ENCODE results near the gene TMEM141.

The TMEM141 gene

GRCh38 chr9:136756836-136757235 is 34.3 kb upstream of the TMEM141 start:
- Histone ChIP-seq H3K27me3 (ENCODE audit: insufficient read depth, low read length, poor library complexity) (no peaks in the 10 kb centered on the region), H3K27ac (ENCODE audit: low read length) (no peak overlapping the region)
- ATAC-seq (ENCODE audit: insufficient read depth, low read depth) = no peak

GRCh38 chr9:136757328-136757727 is 33.8 kb upstream of the TMEM141 start:
- ATAC-seq (ENCODE audit: insufficient read depth, low read depth) (no peak), DNase-seq (no peak)
- TF ChIP-seq CTCF (IDR thresholded peaks at IDR 0.05; ENCODE audit: borderline replicate concordance, extremely low read depth, low read length, poor library complexity, severe bottlenecking) = no peak
- TF ChIP-seq EZH2 (IDR thresholded peaks at IDR 0.05; ENCODE audit: borderline replicate concordance, low read depth, low read length, severe bottlenecking) = no peak
- Histone ChIP-seq H3K9me3 (ENCODE audit: insufficient read depth, low read length, severe bottlenecking) (no peaks in the 10 kb centered on the region), H3K27ac (ENCODE audit: low read length) (no peak overlapping the region), H2AFZ (ENCODE audit: low read depth, low read length) (no peak overlapping the region), H3K36me3 (ENCODE audit: insufficient read depth, low read length) (no peaks in the 10 kb centered on the region), H3K4me1 (ENCODE audit: insufficient read depth, low read length) (no peaks in the 10 kb centered on the region), H3K79me2 (ENCODE audit: insufficient read depth, low read length) (no peaks in the 10 kb centered on the region), H3K4me3 (ENCODE audit: low read depth in 1 of 2, low read length in 2 of 2) (no peak overlapping the region), H3K27me3 (ENCODE audit: insufficient read depth, low read length, poor library complexity) (no peaks in the 10 kb centered on the region), H3K9ac (ENCODE audit: low read depth, low read length) (no peak overlapping the region), H4K20me1 (ENCODE audit: insufficient read depth, low read length) (no peaks in the 10 kb centered on the region), H3K4me2 (ENCODE audit: insufficient read depth, low read length) (no peak overlapping the region)

More at GRCh38 chr9:136756836-136757235, 34.3 kb upstream of the TMEM141 start:
- Histone ChIP-seq H3K4me1 (ENCODE audit: insufficient read depth, low read length) (no peaks in the 10 kb centered on the region), H3K79me2 (ENCODE audit: insufficient read depth, low read length) (no peaks in the 10 kb centered on the region), H3K4me2 (ENCODE audit: insufficient read depth, low read length) (no peak overlapping the region), H3K9me3 (ENCODE audit: insufficient read depth, low read length, severe bottlenecking) (no peaks in the 10 kb centered on the region), H3K9ac (ENCODE audit: low read depth, low read length) (no peak overlapping the region), H3K4me3 (ENCODE audit: low read depth in 1 of 2, low read length in 2 of 2) (no peak overlapping the region), H3K36me3 (ENCODE audit: insufficient read depth, low read length) (no peaks in the 10 kb centered on the region), H4K20me1 (ENCODE audit: insufficient read depth, low read length) (no peaks in the 10 kb centered on the region), H2AFZ (ENCODE audit: low read depth, low read length) (no peak overlapping the region)
- no peak for DNase-seq
- TF ChIP-seq EZH2 (IDR thresholded peaks at IDR 0.05; ENCODE audit: borderline replicate concordance, low read depth, low read length, severe bottlenecking) = no peak
- no peak for TF ChIP-seq CTCF (IDR thresholded peaks at IDR 0.05; ENCODE audit: borderline replicate concordance, extremely low read depth, low read length, poor library complexity, severe bottlenecking)

- Histone ChIP-seq H3K4me2 (ENCODE audit: insufficient read depth, low read length) (no peak overlapping the region), H3K27me3 (ENCODE audit: insufficient read depth, low read length, poor library complexity) (no peaks in the 10 kb centered on the region), H3K4me3 (ENCODE audit: low read depth in 1 of 2, low read length in 2 of 2) (no peak overlapping the region), H2AFZ (ENCODE audit: low read depth, low read length) (no peak overlapping the region), H3K9ac (ENCODE audit: low read depth, low read length) (no peak overlapping the region), H3K36me3 (ENCODE audit: insufficient read depth, low read length) (no peaks in the 10 kb centered on the region), H3K9me3 (ENCODE audit: insufficient read depth, low read length, severe bottlenecking) (no peaks in the 10 kb centered on the region), H4K20me1 (ENCODE audit: insufficient read depth, low read length) (no peaks in the 10 kb centered on the region), H3K27ac (ENCODE audit: low read length) (no peak overlapping the region), H3K4me1 (ENCODE audit: insufficient read depth, low read length) (no peaks in the 10 kb centered on the region), H3K79me2 (ENCODE audit: insufficient read depth, low read length) (no peaks in the 10 kb centered on the region)
- DNase-seq = no peak
- ATAC-seq (ENCODE audit: insufficient read depth, low read depth) = no peak
- no peak for TF ChIP-seq CTCF (IDR thresholded peaks at IDR 0.05; ENCODE audit: borderline replicate concordance, extremely low read depth, low read length, poor library complexity, severe bottlenecking)
- TF ChIP-seq EZH2 (IDR thresholded peaks at IDR 0.05; ENCODE audit: borderline replicate concordance, low read depth, low read length, severe bottlenecking) = no peak
Observed at GRCh38 chr9:136757751-136758140, 33.4 kb upstream of the TMEM141 start.

GRCh38 chr9:136759001-136759400 is 32.1 kb upstream of the TMEM141 start:
- TF ChIP-seq CTCF (IDR thresholded peaks at IDR 0.05; ENCODE audit: borderline replicate concordance, extremely low read depth, low read length, poor library complexity, severe bottlenecking) = no peak
- no peak for TF ChIP-seq EZH2 (IDR thresholded peaks at IDR 0.05; ENCODE audit: borderline replicate concordance, low read depth, low read length, severe bottlenecking)
- H3K79me2 ChIP-seq (ENCODE audit: insufficient read depth, low read length) = no peaks in the 10 kb centered on the region
- no peak overlapping the region for H3K9ac ChIP-seq (ENCODE audit: low read depth, low read length)
- no peaks in the 10 kb centered on the region for H4K20me1 ChIP-seq (ENCODE audit: insufficient read depth, low read length)
- H3K27ac ChIP-seq (ENCODE audit: low read length) = no peak overlapping the region
- no peaks in the 10 kb centered on the region for H3K4me1 ChIP-seq (ENCODE audit: insufficient read depth, low read length)
- no peak for ATAC-seq (ENCODE audit: insufficient read depth, low read depth)
- no peaks in the 10 kb centered on the region for H3K9me3 ChIP-seq (ENCODE audit: insufficient read depth, low read length, severe bottlenecking)
- no peak overlapping the region for H2AFZ ChIP-seq (ENCODE audit: low read depth, low read length)
- no peaks in the 10 kb centered on the region for H3K36me3 ChIP-seq (ENCODE audit: insufficient read depth, low read length)
- H3K4me2 ChIP-seq (ENCODE audit: insufficient read depth, low read length) = no peak overlapping the region
- no peak for DNase-seq
- H3K27me3 ChIP-seq (ENCODE audit: insufficient read depth, low read length, poor library complexity) = no peaks in the 10 kb centered on the region
- H3K4me3 ChIP-seq (ENCODE audit: low read depth in 1 of 2, low read length in 2 of 2) = no peak overlapping the region
